Measurements from ENCODE around the gene CCDC86. TPM values are rescaled to one million over a fixed set of nuclear protein-coding genes. Genes with fewer than 3 reads are reported as not detected.

The CCDC86 gene
- polyA plus RNA-seq, 1 of the 3 experiments (the other 2 are of a cell fraction) = 34.7 TPM

DNA sequence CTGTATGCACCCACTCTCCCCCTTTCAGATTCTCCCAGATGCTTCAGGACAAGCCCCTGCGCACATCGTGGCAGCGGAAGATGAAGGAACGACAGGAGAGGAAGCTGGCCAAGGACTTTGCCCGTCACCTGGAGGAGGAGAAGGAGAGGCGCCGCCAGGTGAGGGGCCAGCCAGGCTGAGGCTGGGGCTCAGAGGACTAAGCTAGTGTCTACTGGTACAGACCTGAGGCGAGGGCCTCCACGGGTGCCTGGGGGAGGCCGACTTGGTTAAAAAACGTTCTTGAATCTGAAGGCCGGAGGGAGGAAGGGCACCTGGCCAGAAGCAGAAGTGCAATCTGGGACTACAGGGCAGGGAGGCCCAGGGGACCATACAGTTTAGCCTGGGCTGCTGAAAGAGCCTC lies 6.0 kb downstream of the CCDC86 start:
- Histone ChIP-seq H3K4me3 (ENCODE audit: low read depth in 2 of 2, low read length in 1 of 2) (no peak overlapping the region), H3K9me2 (no peaks in the 10 kb centered on the region), H3K9ac (no peak overlapping the region), H3K4me2 (no peak overlapping the region), H3K9me3 (no peaks in the 10 kb centered on the region), H3K36me3 (replicated peaks in 1 of 2; ENCODE audit: control insufficient read depth in 1 of 2, insufficient read depth in 2 of 2, low read length in 1 of 2) (peaks cover 0 to 41% of the 10 kb centered on the region in 2 experiments), H3F3A (replicated peaks; ENCODE audit: insufficient read depth) (no peaks in the 10 kb centered on the region), H2AFZ (ENCODE audit: low read depth) (no peak overlapping the region), H3K27ac (ENCODE audit: low read depth in 2 of 2, low read length in 1 of 2) (no peak overlapping the region), H3K4me1 (ENCODE audit: control insufficient read depth in 1 of 2, insufficient read depth in 2 of 2, low read depth in 1 of 2, low read length in 1 of 2) (peaks cover 0 to 28% of the 10 kb centered on the region in 2 experiments; a peak in 3 of 4 replicates), H3K27me3 (ENCODE audit: insufficient read depth) (no peaks in the 10 kb centered on the region), H4K20me1 (ENCODE audit: insufficient read depth) (no peaks in the 10 kb centered on the region; the same call in 1 of the 2 replicates), H3K79me2 (ENCODE audit: insufficient read depth) (peaks cover 33% of the 10 kb centered on the region)
- TF ChIP-seq FOSL2 (IDR thresholded peaks at IDR 0.05; ENCODE audit: borderline replicate concordance, low read depth) = no peak
- TF ChIP-seq, protein P1, sequence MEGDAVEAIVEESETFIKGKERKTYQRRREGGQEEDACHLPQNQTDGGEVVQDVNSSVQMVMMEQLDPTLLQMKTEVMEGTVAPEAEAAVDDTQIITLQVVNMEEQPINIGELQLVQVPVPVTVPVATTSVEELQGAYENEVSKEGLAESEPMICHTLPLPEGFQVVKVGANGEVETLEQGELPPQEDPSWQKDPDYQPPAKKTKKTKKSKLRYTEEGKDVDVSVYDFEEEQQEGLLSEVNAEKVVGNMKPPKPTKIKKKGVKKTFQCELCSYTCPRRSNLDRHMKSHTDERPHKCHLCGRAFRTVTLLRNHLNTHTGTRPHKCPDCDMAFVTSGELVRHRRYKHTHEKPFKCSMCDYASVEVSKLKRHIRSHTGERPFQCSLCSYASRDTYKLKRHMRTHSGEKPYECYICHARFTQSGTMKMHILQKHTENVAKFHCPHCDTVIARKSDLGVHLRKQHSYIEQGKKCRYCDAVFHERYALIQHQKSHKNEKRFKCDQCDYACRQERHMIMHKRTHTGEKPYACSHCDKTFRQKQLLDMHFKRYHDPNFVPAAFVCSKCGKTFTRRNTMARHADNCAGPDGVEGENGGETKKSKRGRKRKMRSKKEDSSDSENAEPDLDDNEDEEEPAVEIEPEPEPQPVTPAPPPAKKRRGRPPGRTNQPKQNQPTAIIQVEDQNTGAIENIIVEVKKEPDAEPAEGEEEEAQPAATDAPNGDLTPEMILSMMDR (IDR thresholded peaks at IDR 0.05) = no peak
- TF ChIP-seq MXI1 (IDR thresholded peaks at IDR 0.05; ENCODE audit: low read depth, low read length) = no peak
- TF ChIP-seq TEAD4 (IDR thresholded peaks at IDR 0.05; ENCODE audit: borderline replicate concordance, insufficient read depth) = no peak
- TF ChIP-seq RAD21 (IDR thresholded peaks at IDR 0.05; ENCODE audit: low read length) = no peak
- no peak for DNase-seq
- CTCF ChIA-PET = no interaction called here
- POLR2A ChIA-PET = no interaction called here
- WGBS (ENCODE audit: low lambda C conversion rate) = 95% methylated on average over 9 of the region's 12 CpGs

GRCh38 chr11:60848714-60849151 lies 6.8 kb downstream of the CCDC86 start:
- Histone ChIP-seq H3K9ac (no peak overlapping the region), H3K27me3 (ENCODE audit: insufficient read depth) (no peaks in the 10 kb centered on the region), H3K4me2 (no peak overlapping the region), H3K9me3 (no peaks in the 10 kb centered on the region), H3K27ac (ENCODE audit: low read depth in 2 of 2, low read length in 1 of 2) (no peak overlapping the region), H4K20me1 (ENCODE audit: insufficient read depth) (no peaks in the 10 kb centered on the region; the same call in 1 of the 2 replicates), H3K4me3 (ENCODE audit: low read depth in 2 of 2, low read length in 1 of 2) (no peak overlapping the region), H2AFZ (ENCODE audit: low read depth) (no peak overlapping the region), H3K9me2 (no peaks in the 10 kb centered on the region), H3F3A (replicated peaks; ENCODE audit: insufficient read depth) (no peaks in the 10 kb centered on the region), H3K36me3 (replicated peaks in 1 of 2; ENCODE audit: control insufficient read depth in 1 of 2, insufficient read depth in 2 of 2, low read length in 1 of 2) (peaks cover 0 to 41% of the 10 kb centered on the region in 2 experiments), H3K4me1 (ENCODE audit: control insufficient read depth in 1 of 2, insufficient read depth in 2 of 2, low read depth in 1 of 2, low read length in 1 of 2) (peaks cover 0 to 19% of the 10 kb centered on the region in 2 experiments; a peak in 3 of 4 replicates), H3K79me2 (ENCODE audit: insufficient read depth) (peaks cover 25% of the 10 kb centered on the region)
- ChIA-PET CTCF (interaction anchor here (0.8 to 2.4 kb wide), 2 partner anchors 9 to 17 kb away, joined by 4 to 11 read pairs; no protein-coding TSS in a partner anchor), POLR2A (no interaction called here)
- TF ChIP-seq, protein P2, sequence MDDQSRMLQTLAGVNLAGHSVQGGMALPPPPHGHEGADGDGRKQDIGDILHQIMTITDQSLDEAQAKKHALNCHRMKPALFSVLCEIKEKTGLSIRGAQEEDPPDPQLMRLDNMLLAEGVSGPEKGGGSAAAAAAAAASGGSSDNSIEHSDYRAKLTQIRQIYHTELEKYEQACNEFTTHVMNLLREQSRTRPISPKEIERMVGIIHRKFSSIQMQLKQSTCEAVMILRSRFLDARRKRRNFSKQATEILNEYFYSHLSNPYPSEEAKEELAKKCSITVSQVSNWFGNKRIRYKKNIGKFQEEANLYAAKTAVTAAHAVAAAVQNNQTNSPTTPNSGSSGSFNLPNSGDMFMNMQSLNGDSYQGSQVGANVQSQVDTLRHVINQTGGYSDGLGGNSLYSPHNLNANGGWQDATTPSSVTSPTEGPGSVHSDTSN (IDR thresholded peaks at IDR 0.05) = no peak
- TF ChIP-seq SIN3A (IDR thresholded peaks at IDR 0.05; ENCODE audit: borderline replicate concordance, low read depth, low read length) (no peak), EZH2phosphoT487 (IDR thresholded peaks at IDR 0.05; ENCODE audit: borderline replicate concordance, low read depth) (no peak), ELF1 (IDR thresholded peaks at IDR 0.05) (no peak), POLR2AphosphoS5 (IDR thresholded peaks at IDR 0.05; ENCODE audit: low read depth, low read length) (no peak), ZBTB33 (IDR thresholded peaks at IDR 0.05; ENCODE audit: borderline replicate concordance, low read depth) (no peak), GATA2 (CRISPR knock-in tag; IDR thresholded peaks at IDR 0.05) (no peak), NRF1 (IDR thresholded peaks at IDR 0.05; ENCODE audit: low read depth, low read length) (no peak), MEF2A (IDR thresholded peaks at IDR 0.05; ENCODE audit: borderline replicate concordance, low read depth) (no peak), FOXJ3 (CRISPR knock-in tag; IDR thresholded peaks at IDR 0.05) (no peak)
- TF ChIP-seq, protein P3, sequence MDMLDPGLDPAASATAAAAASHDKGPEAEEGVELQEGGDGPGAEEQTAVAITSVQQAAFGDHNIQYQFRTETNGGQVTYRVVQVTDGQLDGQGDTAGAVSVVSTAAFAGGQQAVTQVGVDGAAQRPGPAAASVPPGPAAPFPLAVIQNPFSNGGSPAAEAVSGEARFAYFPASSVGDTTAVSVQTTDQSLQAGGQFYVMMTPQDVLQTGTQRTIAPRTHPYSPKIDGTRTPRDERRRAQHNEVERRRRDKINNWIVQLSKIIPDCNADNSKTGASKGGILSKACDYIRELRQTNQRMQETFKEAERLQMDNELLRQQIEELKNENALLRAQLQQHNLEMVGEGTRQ (IDR thresholded peaks at IDR 0.05; ENCODE audit: borderline replicate concordance, low read depth, low read length) = no peak
- TF ChIP-seq, protein P4, sequence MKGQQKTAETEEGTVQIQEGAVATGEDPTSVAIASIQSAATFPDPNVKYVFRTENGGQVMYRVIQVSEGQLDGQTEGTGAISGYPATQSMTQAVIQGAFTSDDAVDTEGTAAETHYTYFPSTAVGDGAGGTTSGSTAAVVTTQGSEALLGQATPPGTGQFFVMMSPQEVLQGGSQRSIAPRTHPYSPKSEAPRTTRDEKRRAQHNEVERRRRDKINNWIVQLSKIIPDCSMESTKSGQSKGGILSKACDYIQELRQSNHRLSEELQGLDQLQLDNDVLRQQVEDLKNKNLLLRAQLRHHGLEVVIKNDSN (IDR thresholded peaks at IDR 0.05; ENCODE audit: borderline replicate concordance, low read depth) = no peak
- no peak for DNase-seq
- WGBS (ENCODE audit: low lambda C conversion rate) = 100% methylated on average over 1 of the region's 10 CpGs

All from SK-N-SH (cell line).